H1 (cell line): ENCODE data around the gene NAPA. TPM values are rescaled to one million over a fixed set of nuclear protein-coding genes. Genes with fewer than 3 reads are reported as not detected.

Experiments
- ATF2 ChIP-seq: IDR thresholded peaks from 2 replicates; pipeline ENCODE4 v1.6.1; 2012; ENCODE audit warnings: low read length, inconsistent platforms
- CBX8 ChIP-seq: fragments of 300-800, 300-1000 bp; sonication (generic); IDR thresholded peaks from 2 replicates; pipeline ENCODE4 v1.7.1; 2016; ENCODE audit warnings: low read depth, low read length, borderline replicate concordance
- CHD1 ChIP-seq: IDR thresholded peaks from 2 replicates; pipeline ENCODE4 v1.6.1; 2012; ENCODE audit warnings: low read depth, low read length, improper control_type of control experiment
- CHD2 ChIP-seq: IDR thresholded peaks from 2 replicates; pipeline ENCODE4 v1.6.1; 2012; ENCODE audit warnings: low read length, improper control_type of control experiment
- MAX ChIP-seq: IDR thresholded peaks from 2 replicates; pipeline ENCODE4 v1.6.1; 2012; ENCODE audit warnings: inconsistent platforms
- RBBP5 ChIP-seq: IDR thresholded peaks from 2 replicates; pipeline ENCODE4 v1.7.1; 2012; ENCODE audit warnings: low read depth, mild to moderate bottlenecking, inconsistent platforms, low read length, moderate library complexity, borderline replicate concordance
- RXRA ChIP-seq: IDR thresholded peaks from 2 replicates; pipeline ENCODE4 v1.6.1; 2011; ENCODE audit warnings: low read depth, mild to moderate bottlenecking, low read length, moderate library complexity; ENCODE audit not compliant: insufficient read depth
- SP1 ChIP-seq: IDR thresholded peaks from 2 replicates; pipeline ENCODE4 v1.6.1; 2011; ENCODE audit warnings: low read depth, low read length
- TAF7 ChIP-seq: optimal IDR thresholded peaks from 2 replicates; pipeline ENCODE3; 2011; ENCODE audit warnings: low read depth, mild to moderate bottlenecking, inconsistent platforms, low read length, moderate library complexity, borderline replicate concordance
- TEAD4 ChIP-seq: IDR thresholded peaks from 2 replicates; pipeline ENCODE4 v1.6.1; 2012; ENCODE audit warnings: low read depth, low read length, inconsistent platforms, mixed read lengths
- polyA plus RNA-seq, 7 experiments: library from polyadenylated mRNA; depleted of rRNA in 3 of 7; stranded (reverse) in 5 of 7; unstranded in 2 of 7; fragments of >200 nt in 5 of 7; fragments of 200-250 nt in 2 of 7; gene quantifications; 1 replicate in 5 of 7; 2 replicates in 1 of 7; 4 replicates in 1 of 7; pipeline versions ENCODE4 v1.2.1 to v1.2.3, GENCODE V29; 2011 to 2013; ENCODE audit warnings: missing spikeins in 2 of 7, mixed read lengths in 2 of 7
- total RNA-seq: library from RNA; stranded (reverse); fragmentation: NEBNext Ultra II Directional; extraction: Animal tissue kit (Norgen Biotek cat#: 25700); gene quantifications from 2 replicates; pipeline ENCODE4 v1.2.1, GENCODE V29; 2021

NAPA gene
- total and polyA plus RNA-seq, 2 of the 8 experiments (the other 6 are each of a cell fraction or from before 2014, with no cell fraction given) = 58.5 to 78.2 TPM

GRCh38 chr19:47447470-47448359, 67.1 kb downstream of the NAPA start (continued):
- TF ChIP-seq MAX (peak; percentile 96), ATF2 (no peak), CHD2 (peak; percentile 47; the same call in 1 of the 2 replicates), RXRA (no peak), TEAD4 (peak; percentile 26; the same call in 1 of the 2 replicates), CBX8 (no peak), CHD1 (no peak), TAF7 (no peak), RBBP5 (peak; percentile 86; the same call in 1 of the 2 replicates), SP1 (peak; percentile 86)
- TF ChIP-seq, all 59 proteins: peak for 16
